Measurements from ENCODE around the gene CCDC159. TPM values are rescaled to one million over a fixed set of nuclear protein-coding genes. Genes with fewer than 3 reads are reported as not detected.

Gene CCDC159
- total and polyA plus RNA-seq, 5 donors from 2014 or later: 18.7 to 66.5 (median 22.3) TPM

DNA sequence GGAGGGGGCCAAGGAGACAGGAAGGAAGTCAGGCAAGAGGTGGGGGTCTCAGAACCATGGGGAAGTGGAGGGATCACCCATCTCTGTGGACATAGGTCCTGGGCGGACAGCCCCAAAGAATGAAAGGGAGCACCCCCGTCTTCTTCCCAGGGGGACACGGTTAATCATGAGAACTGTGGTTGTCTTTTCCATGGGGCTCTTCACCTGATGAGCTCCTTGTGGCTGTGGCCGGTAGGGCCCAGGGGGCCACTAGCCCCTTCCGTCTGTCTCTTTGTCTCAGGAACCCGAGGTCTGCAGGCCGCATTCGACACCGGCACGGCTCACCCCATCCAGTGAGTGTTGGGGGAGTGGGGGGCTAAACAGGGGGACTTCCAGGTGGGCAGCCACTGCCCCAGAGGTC is 17.6 kb downstream of the CCDC159 start:
- Mint-ChIP-seq H3K4me1 (no peaks in the 10 kb centered on the region), H3K27ac (no peak overlapping the region)
- no peak for ATAC-seq (ENCODE audit: low read depth in 2 of 2)

GRCh38 chr19:11364296-11364904 is 18.1 kb downstream of the CCDC159 start:
- no peak overlapping the region for H3K27ac Mint-ChIP-seq
- H3K4me1 Mint-ChIP-seq: no peaks in the 10 kb centered on the region
- no peak overlapping the region for H3K27ac ChIP-seq (ENCODE audit: insufficient read depth, low read length, poor library complexity, severe bottlenecking)
- no peak for DNase-seq
- H3K36me3 Mint-ChIP-seq: peaks cover 18% of the 10 kb centered on the region
- no peak overlapping the region for H3K4me3 Mint-ChIP-seq
- no peaks in the 10 kb centered on the region for H3K9me3 ChIP-seq (ENCODE audit: control insufficient read depth in 2 of 2, low read length in 2 of 2)
- H3K36me3 ChIP-seq (ENCODE audit: control insufficient read depth, insufficient read depth, low read length): no peaks in the 10 kb centered on the region
- H3K27me3 ChIP-seq (ENCODE audit: control insufficient read depth, insufficient read depth, low read length): no peaks in the 10 kb centered on the region
- ATAC-seq (ENCODE audit: low read depth in 2 of 2): no peak
- H3K9me3 Mint-ChIP-seq: no peaks in the 10 kb centered on the region
- no peak overlapping the region for H3K4me3 ChIP-seq (ENCODE audit: low read depth, low read length)
- no peaks in the 10 kb centered on the region for H3K4me1 ChIP-seq (ENCODE audit: control insufficient read depth, insufficient read depth, low read length, poor library complexity, severe bottlenecking)
- no peaks in the 10 kb centered on the region for H3K27me3 Mint-ChIP-seq

More for the DNA sequence above, 17.6 kb downstream of the CCDC159 start:
- no peaks in the 10 kb centered on the region for H3K27me3 ChIP-seq (ENCODE audit: control insufficient read depth, insufficient read depth, low read length)
- no peaks in the 10 kb centered on the region for H3K9me3 Mint-ChIP-seq
- no peaks in the 10 kb centered on the region for H3K4me1 ChIP-seq (ENCODE audit: control insufficient read depth, insufficient read depth, low read length, poor library complexity, severe bottlenecking)
- H3K9me3 ChIP-seq (ENCODE audit: control insufficient read depth in 2 of 2, low read length in 2 of 2): no peaks in the 10 kb centered on the region
- no peak overlapping the region for H3K4me3 ChIP-seq (ENCODE audit: low read depth, low read length)
- H3K4me3 Mint-ChIP-seq: no peak overlapping the region
- no peak overlapping the region for H3K27ac ChIP-seq (ENCODE audit: insufficient read depth, low read length, poor library complexity, severe bottlenecking)
- no peaks in the 10 kb centered on the region for H3K27me3 Mint-ChIP-seq
- peaks cover 13% of the 10 kb centered on the region for H3K36me3 Mint-ChIP-seq
- H3K36me3 ChIP-seq (ENCODE audit: control insufficient read depth, insufficient read depth, low read length): no peaks in the 10 kb centered on the region
- DNase-seq: no peak

- H3K4me1 ChIP-seq (ENCODE audit: control insufficient read depth, insufficient read depth, low read length, poor library complexity, severe bottlenecking): no peaks in the 10 kb centered on the region
- no peak overlapping the region for H3K27ac ChIP-seq (ENCODE audit: insufficient read depth, low read length, poor library complexity, severe bottlenecking)
- H3K27ac Mint-ChIP-seq: no peak overlapping the region
- no peaks in the 10 kb centered on the region for H3K9me3 Mint-ChIP-seq
- H3K36me3 Mint-ChIP-seq: peaks cover 20% of the 10 kb centered on the region
- H3K27me3 Mint-ChIP-seq: no peaks in the 10 kb centered on the region
- no peaks in the 10 kb centered on the region for H3K4me1 Mint-ChIP-seq
- DNase-seq (no peak), ATAC-seq (ENCODE audit: low read depth in 2 of 2) (no peak)
- H3K27me3 ChIP-seq (ENCODE audit: control insufficient read depth, insufficient read depth, low read length): no peaks in the 10 kb centered on the region
- no peaks in the 10 kb centered on the region for H3K9me3 ChIP-seq (ENCODE audit: control insufficient read depth in 2 of 2, low read length in 2 of 2)
- H3K36me3 ChIP-seq (ENCODE audit: control insufficient read depth, insufficient read depth, low read length): no peaks in the 10 kb centered on the region
- no peak overlapping the region for H3K4me3 Mint-ChIP-seq
- H3K4me3 ChIP-seq (ENCODE audit: low read depth, low read length): no peak overlapping the region
These were observed 18.6 kb downstream of the CCDC159 start for GRCh38 chr19:11364935-11365334.

DNA sequence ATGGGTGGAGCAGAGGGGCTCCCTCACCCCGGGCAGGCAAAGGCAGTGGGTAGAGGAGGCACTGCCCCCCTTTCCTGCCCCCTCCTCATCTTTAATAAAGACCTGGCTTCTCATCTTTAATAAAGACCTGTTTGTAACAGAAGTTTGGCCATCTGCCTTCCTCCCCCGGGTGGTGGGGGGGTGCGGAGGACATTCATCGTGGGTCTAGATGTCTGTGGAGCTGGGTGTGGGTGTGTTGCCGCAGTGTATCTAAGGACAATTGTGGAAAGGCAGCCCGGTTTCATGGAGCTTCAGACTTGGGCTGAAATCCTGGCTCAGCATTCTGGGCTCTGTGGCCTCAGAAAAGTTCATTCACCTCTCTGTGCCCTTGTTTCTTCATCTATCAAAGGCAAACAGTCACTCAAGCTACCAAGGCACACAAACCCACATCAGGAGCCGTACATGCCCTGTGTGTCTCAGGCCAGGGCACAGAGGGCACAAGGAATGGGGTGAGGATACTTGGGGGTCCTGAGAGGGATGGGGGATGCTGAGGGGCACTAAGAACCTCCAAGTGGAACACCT is 19.3 kb downstream of the CCDC159 start:
- H3K36me3 Mint-ChIP-seq: peaks cover 21% of the 10 kb centered on the region
- peaks cover 0 to under 1% (median 0%) of the 10 kb centered on the region in 4 donors for H3K4me1 Mint-ChIP-seq
- no peak overlapping the region for H3K27ac ChIP-seq (ENCODE audit: insufficient read depth, low read length, poor library complexity, severe bottlenecking)
- no peaks in the 10 kb centered on the region for H3K9me3 Mint-ChIP-seq
- H3K27me3 Mint-ChIP-seq: no peaks in the 10 kb centered on the region
- DNase-seq (no peak), ATAC-seq (ENCODE audit: low read depth in 2 of 2) (no peak)
- no peak overlapping the region for H3K4me3 ChIP-seq (ENCODE audit: low read depth, low read length)
- H3K4me3 Mint-ChIP-seq: no peak overlapping the region
- no peaks in the 10 kb centered on the region for H3K27me3 ChIP-seq (ENCODE audit: control insufficient read depth, insufficient read depth, low read length)
- no peaks in the 10 kb centered on the region for H3K36me3 ChIP-seq (ENCODE audit: control insufficient read depth, insufficient read depth, low read length)
- H3K4me1 ChIP-seq (ENCODE audit: control insufficient read depth, insufficient read depth, low read length, poor library complexity, severe bottlenecking): no peaks in the 10 kb centered on the region
- no peaks in the 10 kb centered on the region for H3K9me3 ChIP-seq (ENCODE audit: control insufficient read depth in 2 of 2, low read length in 2 of 2)
- H3K27ac Mint-ChIP-seq: peak overlapping the region in 1 of 3 donors; percentile 28

DNA sequence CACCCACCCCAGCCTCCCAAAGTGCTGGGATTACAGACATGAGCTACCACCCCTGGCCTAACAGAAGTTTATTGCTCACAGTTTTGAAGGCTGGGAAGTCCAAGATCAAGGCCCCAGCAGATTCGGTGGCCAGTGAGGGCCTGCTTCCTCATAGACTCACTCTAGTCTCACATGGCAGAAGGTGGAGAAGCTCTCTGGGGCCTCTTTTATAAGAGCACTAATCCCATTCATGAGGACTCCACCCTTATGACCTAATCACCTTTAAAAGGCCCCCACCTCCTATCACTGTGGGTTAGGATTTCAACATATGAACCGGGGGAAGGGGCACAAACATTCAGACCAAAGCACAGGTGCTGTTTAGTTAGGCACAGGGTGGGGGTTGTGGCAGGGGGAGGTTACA is 21.2 kb downstream of the CCDC159 start:
- Histone ChIP-seq H3K27me3 (ENCODE audit: control insufficient read depth, insufficient read depth, low read length) (no peaks in the 10 kb centered on the region), H3K27ac (ENCODE audit: insufficient read depth, low read length, poor library complexity, severe bottlenecking) (no peak overlapping the region), H3K4me1 (ENCODE audit: control insufficient read depth, insufficient read depth, low read length, poor library complexity, severe bottlenecking) (no peaks in the 10 kb centered on the region), H3K9me3 (ENCODE audit: control insufficient read depth in 2 of 2, low read length in 2 of 2) (no peaks in the 10 kb centered on the region), H3K4me3 (ENCODE audit: low read depth, low read length) (no peak overlapping the region), H3K36me3 (ENCODE audit: control insufficient read depth, insufficient read depth, low read length) (no peaks in the 10 kb centered on the region)
- DNase-seq (no peak), ATAC-seq (ENCODE audit: low read depth in 2 of 2) (no peak)
- H3K36me3 Mint-ChIP-seq: peaks cover 30% of the 10 kb centered on the region
- H3K4me1 Mint-ChIP-seq: peaks cover 0 to 6% (median 0%) of the 10 kb centered on the region in 4 donors
- no peaks in the 10 kb centered on the region for H3K9me3 Mint-ChIP-seq
- H3K4me3 Mint-ChIP-seq: no peak overlapping the region
- H3K27ac Mint-ChIP-seq: no peak overlapping the region
- H3K27me3 Mint-ChIP-seq: no peaks in the 10 kb centered on the region

- no peak overlapping the region for H3K27ac Mint-ChIP-seq
- H3K4me3 ChIP-seq (ENCODE audit: low read depth, low read length): no peak overlapping the region
- no peak for ATAC-seq (ENCODE audit: low read depth in 2 of 2)
- peaks cover 29% of the 10 kb centered on the region for H3K36me3 Mint-ChIP-seq
- no peak for DNase-seq
- H3K36me3 ChIP-seq (ENCODE audit: control insufficient read depth, insufficient read depth, low read length): no peaks in the 10 kb centered on the region
- H3K9me3 ChIP-seq (ENCODE audit: control insufficient read depth in 2 of 2, low read length in 2 of 2): no peaks in the 10 kb centered on the region
- H3K27me3 ChIP-seq (ENCODE audit: control insufficient read depth, insufficient read depth, low read length): no peaks in the 10 kb centered on the region
- H3K4me1 ChIP-seq (ENCODE audit: control insufficient read depth, insufficient read depth, low read length, poor library complexity, severe bottlenecking): peaks cover 15% of the 10 kb centered on the region
- H3K27ac ChIP-seq (ENCODE audit: insufficient read depth, low read length, poor library complexity, severe bottlenecking): no peak overlapping the region
- peak overlapping the region in 1 of 4 donors; percentile 68 for H3K4me3 Mint-ChIP-seq
- H3K4me1 Mint-ChIP-seq: peaks cover 0 to 12% (median 2%) of the 10 kb centered on the region in 4 donors
- no peaks in the 10 kb centered on the region for H3K27me3 Mint-ChIP-seq
- H3K9me3 Mint-ChIP-seq: no peaks in the 10 kb centered on the region
These were observed 24.4 kb downstream of the CCDC159 start for GRCh38 chr19:11370744-11371143.

- H3K4me3 ChIP-seq (ENCODE audit: low read depth, low read length): peak overlapping the region; percentile 90
- DNase-seq (no peak), ATAC-seq (ENCODE audit: low read depth in 2 of 2) (no peak)
- peak overlapping the region in 1 of 3 donors; percentile 38 for H3K27ac Mint-ChIP-seq
- H3K9me3 ChIP-seq (ENCODE audit: control insufficient read depth in 2 of 2, low read length in 2 of 2): no peaks in the 10 kb centered on the region
- H3K27me3 ChIP-seq (ENCODE audit: control insufficient read depth, insufficient read depth, low read length): no peaks in the 10 kb centered on the region
- H3K36me3 Mint-ChIP-seq: peaks cover 26% of the 10 kb centered on the region
- no peaks in the 10 kb centered on the region for H3K9me3 Mint-ChIP-seq
- no peaks in the 10 kb centered on the region for H3K27me3 Mint-ChIP-seq
- peaks cover 5% of the 10 kb centered on the region for H3K36me3 ChIP-seq (ENCODE audit: control insufficient read depth, insufficient read depth, low read length)
- H3K4me1 ChIP-seq (ENCODE audit: control insufficient read depth, insufficient read depth, low read length, poor library complexity, severe bottlenecking): peaks cover 40% of the 10 kb centered on the region
- no peak overlapping the region for H3K27ac ChIP-seq (ENCODE audit: insufficient read depth, low read length, poor library complexity, severe bottlenecking)
- peak overlapping the region in 2 of 4 donors; percentile 15 to 47 for H3K4me3 Mint-ChIP-seq
- H3K4me1 Mint-ChIP-seq: peaks cover 0 to 22% (median 11%) of the 10 kb centered on the region in 4 donors
These were observed 27.0 kb downstream of the CCDC159 start for GRCh38 chr19:11373166-11373884.

Measured in CD4-positive, CD25-positive, alpha-beta regulatory T cell (primary cell).